K562 (cell line): ENCODE data around the gene TEPSIN. TPM values are rescaled to one million over a fixed set of nuclear protein-coding genes. Genes with fewer than 3 reads are reported as not detected.

Experiments used
- polyA plus RNA-seq, 8 experiments: library from polyadenylated mRNA; depleted of rRNA in 4 of 8; stranded (reverse) in 5 of 8; unstranded in 3 of 8; fragments of >200 nt; fragmentation: Nextera tagmentation in 2 of 8; fragmentation: Illumina TruSeq in 1 of 8; extraction: Ambion mirVana in 2 of 8; extraction: Trizol in 1 of 8; gene quantifications; 2 replicates each; pipeline versions ENCODE4 v1.2.1 to v1.2.3, GENCODE V29; 2011 to 2014; ENCODE audit warnings: inconsistent platforms in 1 of 8, missing spikeins in 1 of 8
- total RNA-seq, 7 experiments: library from RNA; depleted of rRNA in 6 of 7; stranded (reverse); fragments of >200 nt in 6 of 7; fragmentation: Illumina TruSeq in 2 of 7; extraction: Trizol in 2 of 7; gene quantifications; 2 replicates each; pipeline versions ENCODE4 v1.2.1 to v1.2.3, GENCODE V29; 2011 to 2021; ENCODE audit warnings: low replicate concordance in 1 of 7

TEPSIN gene
- total and polyA plus RNA-seq, 9 of the 15 experiments (the other 6 are each of a cell fraction or from before 2014, with no cell fraction given) = 0.80 to 29.8 (median 5.3) TPM

Other genes with a start within 250 kb of the TEPSIN start
Only the 7 nearest of the 8 such genes appear.
- 26.7 and 31.9 TPM in 2 replicates for gene BAIAP2, start 203.9 kb downstream of the TEPSIN start, total RNA-seq (2014; rRNA removed)
- 14.2 and 17.7 TPM in 2 replicates for gene BAIAP2, start 203.9 kb downstream of the TEPSIN start, total RNA-seq (2014; rRNA removed; fragmentation: Illumina TruSeq; extraction: Trizol)
- 18.4 and 21.2 TPM in 2 replicates for gene BAIAP2, start 203.9 kb downstream of the TEPSIN start, total RNA-seq (2015; rRNA removed; fragmentation: Illumina TruSeq; extraction: Trizol)
- 44.7 and 51.6 TPM in 2 replicates for gene BAIAP2, start 203.9 kb downstream of the TEPSIN start, total RNA-seq (2021)
- gene BAIAP2, start 203.9 kb downstream of the TEPSIN start, polyA plus RNA-seq (2011; rRNA removed) = 9.8 and 13.6 TPM in 2 replicates
- 20.7 and 30.0 TPM in 2 replicates for gene BAIAP2, start 203.9 kb downstream of the TEPSIN start, polyA plus RNA-seq (2014; fragmentation: Illumina TruSeq; extraction: Trizol)
- 1 to 10 TPM; 2.3 to 2.4 TPM for gene BAIAP2, start 203.9 kb downstream of the TEPSIN start, polyA plus RNA-seq (2014; fragmentation: Nextera tagmentation; extraction: Ambion mirVana)
- 17.3 and 23.2 TPM in 2 replicates for gene BAIAP2, start 203.9 kb downstream of the TEPSIN start, polyA plus RNA-seq (2014; rRNA removed)
- gene PVALEF, start 73.5 kb downstream of the TEPSIN start, total RNA-seq (2014; rRNA removed) = not detected in 2 replicates
- not detected in 2 replicates for gene PVALEF, start 73.5 kb downstream of the TEPSIN start, total RNA-seq (2014; rRNA removed; fragmentation: Illumina TruSeq; extraction: Trizol)
- gene PVALEF, start 73.5 kb downstream of the TEPSIN start, total RNA-seq (2015; rRNA removed; fragmentation: Illumina TruSeq; extraction: Trizol) = not detected in 2 replicates
- not detected in 2 replicates for gene PVALEF, start 73.5 kb downstream of the TEPSIN start, total RNA-seq (2021)
- not detected in 2 replicates for gene PVALEF, start 73.5 kb downstream of the TEPSIN start, polyA plus RNA-seq (2011; rRNA removed)
- gene PVALEF, start 73.5 kb downstream of the TEPSIN start, polyA plus RNA-seq (2014; fragmentation: Illumina TruSeq; extraction: Trizol) = not detected in 2 replicates
- not detected for gene PVALEF, start 73.5 kb downstream of the TEPSIN start, polyA plus RNA-seq (2014; fragmentation: Nextera tagmentation; extraction: Ambion mirVana)
- not detected in 2 replicates for gene PVALEF, start 73.5 kb downstream of the TEPSIN start, polyA plus RNA-seq (2014; rRNA removed)
- gene AATK, start 72.8 kb downstream of the TEPSIN start, total RNA-seq (2014; rRNA removed) = 0.24 TPM in 1 of 2 replicates, not detected in the other
- gene AATK, start 72.8 kb downstream of the TEPSIN start, total RNA-seq (2014; rRNA removed; fragmentation: Illumina TruSeq; extraction: Trizol) = 0.10 TPM in 1 of 2 replicates, not detected in the other
- 0.11 TPM in 1 of 2 replicates, not detected in the other for gene AATK, start 72.8 kb downstream of the TEPSIN start, total RNA-seq (2015; rRNA removed; fragmentation: Illumina TruSeq; extraction: Trizol)
- 0.51 and 0.55 TPM in 2 replicates for gene AATK, start 72.8 kb downstream of the TEPSIN start, total RNA-seq (2021)
- 0.43 and 0.50 TPM in 2 replicates for gene AATK, start 72.8 kb downstream of the TEPSIN start, polyA plus RNA-seq (2011; rRNA removed)
- gene AATK, start 72.8 kb downstream of the TEPSIN start, polyA plus RNA-seq (2014; fragmentation: Illumina TruSeq; extraction: Trizol) = 0.29 TPM in 1 of 2 replicates, not detected in the other
- not detected for gene AATK, start 72.8 kb downstream of the TEPSIN start, polyA plus RNA-seq (2014; fragmentation: Nextera tagmentation; extraction: Ambion mirVana)
- gene AATK, start 72.8 kb downstream of the TEPSIN start, polyA plus RNA-seq (2014; rRNA removed) = 0.25 and 0.26 TPM in 2 replicates
- 18.3 and 21.2 TPM in 2 replicates for gene CEP131, start 16.1 kb downstream of the TEPSIN start, total RNA-seq (2014; rRNA removed)
- 0.99 and 1.2 TPM in 2 replicates for gene CEP131, start 16.1 kb downstream of the TEPSIN start, total RNA-seq (2014; rRNA removed; fragmentation: Illumina TruSeq; extraction: Trizol)
- gene CEP131, start 16.1 kb downstream of the TEPSIN start, total RNA-seq (2015; rRNA removed; fragmentation: Illumina TruSeq; extraction: Trizol) = 6.3 and 8.8 TPM in 2 replicates
- gene CEP131, start 16.1 kb downstream of the TEPSIN start, total RNA-seq (2021) = 14.9 and 16.7 TPM in 2 replicates
- 2.3 and 4.7 TPM in 2 replicates for gene CEP131, start 16.1 kb downstream of the TEPSIN start, polyA plus RNA-seq (2011; rRNA removed)
- gene CEP131, start 16.1 kb downstream of the TEPSIN start, polyA plus RNA-seq (2014; fragmentation: Illumina TruSeq; extraction: Trizol) = 1.7 and 5.3 TPM in 2 replicates
- under 1 TPM; 0.24 to 0.34 TPM for gene CEP131, start 16.1 kb downstream of the TEPSIN start, polyA plus RNA-seq (2014; fragmentation: Nextera tagmentation; extraction: Ambion mirVana)
- 12.4 and 17.1 TPM in 2 replicates for gene CEP131, start 16.1 kb downstream of the TEPSIN start, polyA plus RNA-seq (2014; rRNA removed)
- gene NDUFAF8, start 263 bp upstream of the TEPSIN start, total RNA-seq (2014; rRNA removed) = 107 and 136 TPM in 2 replicates
- 102 and 107 TPM in 2 replicates for gene NDUFAF8, start 263 bp upstream of the TEPSIN start, total RNA-seq (2014; rRNA removed; fragmentation: Illumina TruSeq; extraction: Trizol)
- gene NDUFAF8, start 263 bp upstream of the TEPSIN start, total RNA-seq (2015; rRNA removed; fragmentation: Illumina TruSeq; extraction: Trizol) = 84.5 and 90.0 TPM in 2 replicates
- gene NDUFAF8, start 263 bp upstream of the TEPSIN start, total RNA-seq (2021) = 83.7 and 87.1 TPM in 2 replicates
- 88.8 and 116 TPM in 2 replicates for gene NDUFAF8, start 263 bp upstream of the TEPSIN start, polyA plus RNA-seq (2011; rRNA removed)
- gene NDUFAF8, start 263 bp upstream of the TEPSIN start, polyA plus RNA-seq (2014; fragmentation: Illumina TruSeq; extraction: Trizol) = 33.5 and 44.1 TPM in 2 replicates
- gene NDUFAF8, start 263 bp upstream of the TEPSIN start, polyA plus RNA-seq (2014; fragmentation: Nextera tagmentation; extraction: Ambion mirVana) = 10 to 100 TPM; 13.5 to 17.4 TPM
- 138 and 144 TPM in 2 replicates for gene NDUFAF8, start 263 bp upstream of the TEPSIN start, polyA plus RNA-seq (2014; rRNA removed)
- gene SLC38A10, start 56.3 kb upstream of the TEPSIN start, total RNA-seq (2014; rRNA removed) = 35.6 and 35.8 TPM in 2 replicates
- gene SLC38A10, start 56.3 kb upstream of the TEPSIN start, total RNA-seq (2014; rRNA removed; fragmentation: Illumina TruSeq; extraction: Trizol) = 4.3 and 5.2 TPM in 2 replicates
- gene SLC38A10, start 56.3 kb upstream of the TEPSIN start, total RNA-seq (2015; rRNA removed; fragmentation: Illumina TruSeq; extraction: Trizol) = 15.5 and 16.1 TPM in 2 replicates
- 52.8 and 54.2 TPM in 2 replicates for gene SLC38A10, start 56.3 kb upstream of the TEPSIN start, total RNA-seq (2021)
- gene SLC38A10, start 56.3 kb upstream of the TEPSIN start, polyA plus RNA-seq (2011; rRNA removed) = 13.1 and 18.0 TPM in 2 replicates
- gene SLC38A10, start 56.3 kb upstream of the TEPSIN start, polyA plus RNA-seq (2014; fragmentation: Illumina TruSeq; extraction: Trizol) = 13.8 and 24.0 TPM in 2 replicates
- gene SLC38A10, start 56.3 kb upstream of the TEPSIN start, polyA plus RNA-seq (2014; fragmentation: Nextera tagmentation; extraction: Ambion mirVana) = under 1 TPM; 0.45 to 0.92 TPM
- gene SLC38A10, start 56.3 kb upstream of the TEPSIN start, polyA plus RNA-seq (2014; rRNA removed) = 31.7 and 32.1 TPM in 2 replicates
- 11.1 and 13.9 TPM in 2 replicates for gene BAHCC1, start 156.4 kb upstream of the TEPSIN start, total RNA-seq (2014; rRNA removed)
- 2.1 and 2.6 TPM in 2 replicates for gene BAHCC1, start 156.4 kb upstream of the TEPSIN start, total RNA-seq (2014; rRNA removed; fragmentation: Illumina TruSeq; extraction: Trizol)
- gene BAHCC1, start 156.4 kb upstream of the TEPSIN start, total RNA-seq (2015; rRNA removed; fragmentation: Illumina TruSeq; extraction: Trizol) = 5.0 and 6.5 TPM in 2 replicates
- gene BAHCC1, start 156.4 kb upstream of the TEPSIN start, total RNA-seq (2021) = 20.8 and 26.9 TPM in 2 replicates
- 4.4 and 11.8 TPM in 2 replicates for gene BAHCC1, start 156.4 kb upstream of the TEPSIN start, polyA plus RNA-seq (2011; rRNA removed)
- 5.5 and 6.8 TPM in 2 replicates for gene BAHCC1, start 156.4 kb upstream of the TEPSIN start, polyA plus RNA-seq (2014; fragmentation: Illumina TruSeq; extraction: Trizol)
- under 1 TPM; 0.14 to 0.24 TPM for gene BAHCC1, start 156.4 kb upstream of the TEPSIN start, polyA plus RNA-seq (2014; fragmentation: Nextera tagmentation; extraction: Ambion mirVana)
- 17.2 and 23.3 TPM in 2 replicates for gene BAHCC1, start 156.4 kb upstream of the TEPSIN start, polyA plus RNA-seq (2014; rRNA removed)